GM12892 (cell line): ENCODE measurements around the gene CNTLN.
"Not testable (repeated sequence)": the region's sequence is repeated elsewhere in the genome, so short reads cannot be mapped to it uniquely, and the experiment has no call there.

Source experiments
- DNase-seq: peaks from one replicate; pipeline ENCODE4 v3.0.0; 2011; ENCODE audit not compliant: insufficient read length
- FAIRE-seq: peaks from 2 replicates; lab custom pipeline; 2011; peaks lifted over from hg19 to GRCh38; lab: Jason Lieb, UNC
- POLR2A ChIP-seq: IDR thresholded peaks from 2 replicates; pipeline ENCODE4 v1.6.1; 2011; ENCODE audit warnings: low read depth, low read length, control low read depth
- POLR2AphosphoS5 ChIP-seq: IDR thresholded peaks from 2 replicates; pipeline ENCODE4 v1.6.1; 2011; ENCODE audit warnings: low read depth, low read length, control low read depth
- TAF1 ChIP-seq: IDR thresholded peaks from 2 replicates; pipeline ENCODE4 v1.6.1; 2011; ENCODE audit warnings: low read depth, mild to moderate bottlenecking, control low read depth, low read length, borderline replicate concordance

The CNTLN gene

GRCh38 chr9:17135295-17136160 lies 688 bp downstream of the CNTLN start:
- DNase-seq (peak; percentile 23), FAIRE-seq (peak; percentile 33)
- TF ChIP-seq POLR2A = no peak
- no peak for TF ChIP-seq TAF1

- DNase-seq (no peak), FAIRE-seq (no peak)
- TF ChIP-seq POLR2AphosphoS5 (no peak), POLR2A (no peak), TAF1 (no peak)
These were observed 2.7 kb downstream of the CNTLN start for GRCh38 chr9:17137566-17137965.

- no peak for FAIRE-seq
- no peak for TF ChIP-seq TAF1
- TF ChIP-seq POLR2AphosphoS5 = no peak
- no peak for TF ChIP-seq POLR2A
- DNase-seq = no peak
These were observed 3.7 kb downstream of the CNTLN start for GRCh38 chr9:17138503-17138902.

GRCh38 chr9:17140418-17140817 lies 5.6 kb downstream of the CNTLN start:
- TF ChIP-seq TAF1 (no peak), POLR2AphosphoS5 (no peak), POLR2A (no peak)
- no peak for DNase-seq
- FAIRE-seq = no peak

- FAIRE-seq = no peak
- DNase-seq = no peak
- TF ChIP-seq POLR2A (no peak), POLR2AphosphoS5 (no peak), TAF1 (no peak)
These were observed 13.5 kb downstream of the CNTLN start for GRCh38 chr9:17148324-17148723.

- TF ChIP-seq TAF1 (no peak), POLR2A (no peak), POLR2AphosphoS5 (no peak)
- no peak for DNase-seq
- no peak for FAIRE-seq
These were observed 24.6 kb downstream of the CNTLN start for GRCh38 chr9:17159469-17159868.

GRCh38 chr9:17160327-17160726 lies 25.5 kb downstream of the CNTLN start:
- TF ChIP-seq POLR2AphosphoS5 = no peak
- TF ChIP-seq TAF1 = no peak
- TF ChIP-seq POLR2A = no peak
- no peak for FAIRE-seq

GRCh38 chr9:17165764-17166163 lies 30.9 kb downstream of the CNTLN start:
- FAIRE-seq = no peak
- no peak for TF ChIP-seq TAF1
- TF ChIP-seq POLR2A = no peak
- no peak for TF ChIP-seq POLR2AphosphoS5
- no peak for DNase-seq

More at GRCh38 chr9:17160327-17160726, 25.5 kb downstream of the CNTLN start:
- no peak for DNase-seq

GRCh38 chr9:17166346-17166745 lies 31.5 kb downstream of the CNTLN start:
- DNase-seq = no peak
- TF ChIP-seq POLR2AphosphoS5 = no peak
- no peak for TF ChIP-seq POLR2A
- TF ChIP-seq TAF1 = no peak
- FAIRE-seq = no peak

GRCh38 chr9:17171309-17172094 lies 36.7 kb downstream of the CNTLN start:
- TF ChIP-seq POLR2AphosphoS5 = no peak
- no peak for TF ChIP-seq POLR2A
- no peak for TF ChIP-seq TAF1
- DNase-seq (no peak), FAIRE-seq (no peak)

GRCh38 chr9:17177496-17177895 lies 42.7 kb downstream of the CNTLN start:
- DNase-seq, FAIRE-seq: not testable (repeated sequence)

- no peak for TF ChIP-seq POLR2A
- no peak for TF ChIP-seq POLR2AphosphoS5
- TF ChIP-seq TAF1 = no peak
- FAIRE-seq (no peak), DNase-seq (no peak)
These were observed 50.7 kb downstream of the CNTLN start for GRCh38 chr9:17185481-17186029.
